Testis (tissue), 3 donors: ENCODE measurements around the gene SLC9A8. TPM values are rescaled to one million over a fixed set of nuclear protein-coding genes. Genes with fewer than 3 reads are reported as not detected.

Experiments used
- DNase-seq: peaks from one replicate; pipeline ENCODE4 v3.0.0-alpha.2; 2019
- H3K27ac ChIP-seq, 2 donors: fragments of 200-600 bp; sonication (generic); one replicate each; pipeline ENCODE4 v1.5.1; 2019
- H3K27me3 ChIP-seq: fragments of 200-600 bp; sonication (generic); one replicate; pipeline ENCODE4 v1.5.1; 2019
- H3K36me3 ChIP-seq: fragments of 200-600 bp; sonication (generic); one replicate; pipeline ENCODE4 v1.5.1; 2017; ENCODE audit warnings: low read depth; ENCODE audit errors: missing control alignments
- H3K4me1 ChIP-seq: fragments of 200-600 bp; sonication (generic); one replicate; pipeline ENCODE4 v1.5.1; 2019
- H3K4me3 ChIP-seq, 2 donors: fragments of 200-600 bp; sonication (generic); one replicate each; pipeline ENCODE4 v1.5.1; 2017 to 2019
- H3K9me3 ChIP-seq: fragments of 200-600 bp; sonication (generic); one replicate; pipeline ENCODE4 v1.5.1; 2017
- POLR2A ChIP-seq: fragments of 450-650 bp; IDR thresholded peaks from one replicate; pipeline ENCODE4 v1.6.1; 2017; ENCODE audit warnings: antibody characterized with exemption, mild to moderate bottlenecking, moderate library complexity
- WGBS, 2 donors: methylation state at CpG; one replicate each; pipeline ENCODE4 v1.1.5; 2018; 5-methylcytosine and 5-hydroxymethylcytosine counted together
- intact Hi-C: fragments of 100-400 bp; cut with DNase I; formaldehyde crosslinking; loops from one replicate; pipeline ENCODE4 v1.15.1; 2023; ENCODE audit warnings: low total_unique reads
- polyA plus RNA-seq: library from polyadenylated mRNA; stranded (reverse); fragments of 350-450 nt; fragmentation: Illumina TruSeq; extraction: RNeasy Lipid Tissue Mini Kit (QIAGEN cat#74804); gene quantifications from one replicate; pipeline ENCODE4 v1.2.3, GENCODE V29; 2014; ENCODE audit warnings: low read depth, low replicate concordance; ENCODE audit not compliant: insufficient read depth
- total RNA-seq, 2 donors: library from RNA; depleted of rRNA; stranded (reverse); fragments of >200 nt; gene quantifications; one replicate each; pipeline ENCODE4 v1.2.3, GENCODE V29; 2016
- TF ChIP-seq, protein P1 (sequence below), 3 experiments: fragments of 450-650 bp in 2 of 3; fragments of 200-600 bp in 1 of 3; sonication (generic) in 1 of 3; IDR thresholded peaks; one replicate each; pipeline ENCODE4 v1.5.1; 2016 to 2019; ENCODE audit warnings: antibody characterized with exemption in 3 of 3, mild to moderate bottlenecking in 2 of 3, moderate library complexity in 1 of 3

SLC9A8 gene
- total and polyA plus RNA-seq, 3 donors from 2014 or later: 21.3 to 33.0 (median 32.7) TPM

DNA sequence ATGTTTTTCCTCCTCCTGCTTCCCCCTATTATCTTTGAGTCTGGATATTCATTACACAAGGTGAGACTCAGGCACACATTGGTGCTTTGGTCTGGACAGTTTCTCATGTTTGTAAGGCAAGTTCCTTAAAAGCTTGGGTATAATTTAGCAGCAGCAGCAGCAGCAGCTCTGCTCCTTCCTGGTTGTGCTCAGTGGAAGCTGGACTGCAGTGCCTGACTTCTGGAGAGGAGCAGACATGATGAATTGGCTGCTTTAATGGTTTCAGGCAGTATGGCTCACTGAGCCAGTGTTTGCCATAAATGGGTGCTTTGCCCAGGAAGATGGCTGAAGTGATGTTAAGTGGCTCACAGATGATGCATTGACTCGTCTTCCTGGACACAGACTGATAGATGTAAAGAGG is 32.4 kb downstream of the SLC9A8 start:
- WGBS, 2 donors: 84 to 89% methylated on average over 1 of the region's 1 CpG
- no peak overlapping the region for H3K4me3 ChIP-seq
- intact Hi-C loops: no loop called here
- peak overlapping the region in 1 of 2 donors; percentile 24 for H3K27ac ChIP-seq
- H3K9me3 ChIP-seq: no peaks in the 10 kb centered on the region
- H3K36me3 ChIP-seq: no peaks in the 10 kb centered on the region
- H3K4me1 ChIP-seq: peaks cover 6% of the 10 kb centered on the region
- H3K27me3 ChIP-seq: no peaks in the 10 kb centered on the region
- TF ChIP-seq, protein P1, sequence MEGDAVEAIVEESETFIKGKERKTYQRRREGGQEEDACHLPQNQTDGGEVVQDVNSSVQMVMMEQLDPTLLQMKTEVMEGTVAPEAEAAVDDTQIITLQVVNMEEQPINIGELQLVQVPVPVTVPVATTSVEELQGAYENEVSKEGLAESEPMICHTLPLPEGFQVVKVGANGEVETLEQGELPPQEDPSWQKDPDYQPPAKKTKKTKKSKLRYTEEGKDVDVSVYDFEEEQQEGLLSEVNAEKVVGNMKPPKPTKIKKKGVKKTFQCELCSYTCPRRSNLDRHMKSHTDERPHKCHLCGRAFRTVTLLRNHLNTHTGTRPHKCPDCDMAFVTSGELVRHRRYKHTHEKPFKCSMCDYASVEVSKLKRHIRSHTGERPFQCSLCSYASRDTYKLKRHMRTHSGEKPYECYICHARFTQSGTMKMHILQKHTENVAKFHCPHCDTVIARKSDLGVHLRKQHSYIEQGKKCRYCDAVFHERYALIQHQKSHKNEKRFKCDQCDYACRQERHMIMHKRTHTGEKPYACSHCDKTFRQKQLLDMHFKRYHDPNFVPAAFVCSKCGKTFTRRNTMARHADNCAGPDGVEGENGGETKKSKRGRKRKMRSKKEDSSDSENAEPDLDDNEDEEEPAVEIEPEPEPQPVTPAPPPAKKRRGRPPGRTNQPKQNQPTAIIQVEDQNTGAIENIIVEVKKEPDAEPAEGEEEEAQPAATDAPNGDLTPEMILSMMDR (IDR thresholded peaks at IDR 0.05): no peak
- TF ChIP-seq POLR2A: no peak
- no peak for DNase-seq

DNA sequence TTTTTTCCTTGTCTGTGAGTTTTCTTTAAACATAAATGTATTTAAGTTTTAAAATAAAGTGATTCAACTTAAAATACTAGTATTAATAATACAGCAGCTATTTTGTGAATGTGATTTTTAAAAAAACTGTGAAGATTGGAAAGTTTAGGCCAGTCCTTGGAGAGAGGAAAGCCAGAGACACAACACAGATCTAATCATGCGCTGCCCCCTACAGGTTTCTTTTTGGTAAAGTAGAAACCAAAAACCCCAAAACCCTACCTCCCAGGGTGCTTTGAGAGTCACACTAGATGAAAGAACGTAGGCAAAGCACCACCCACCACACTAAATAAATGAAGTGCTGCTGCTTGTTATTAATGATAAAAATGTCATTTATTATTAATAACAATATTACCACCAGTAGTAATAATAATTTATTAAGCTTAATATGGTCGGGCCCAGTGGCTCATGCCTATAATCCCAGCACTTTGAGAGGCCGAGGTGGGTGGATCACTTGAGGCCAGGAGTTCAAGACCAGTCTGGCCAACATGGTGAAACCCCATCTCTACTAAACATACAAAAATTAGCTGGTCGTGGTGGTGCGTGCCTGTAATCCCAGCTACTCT is 33.7 kb downstream of the SLC9A8 start:
- H3K36me3 ChIP-seq: no peaks in the 10 kb centered on the region

DNA sequence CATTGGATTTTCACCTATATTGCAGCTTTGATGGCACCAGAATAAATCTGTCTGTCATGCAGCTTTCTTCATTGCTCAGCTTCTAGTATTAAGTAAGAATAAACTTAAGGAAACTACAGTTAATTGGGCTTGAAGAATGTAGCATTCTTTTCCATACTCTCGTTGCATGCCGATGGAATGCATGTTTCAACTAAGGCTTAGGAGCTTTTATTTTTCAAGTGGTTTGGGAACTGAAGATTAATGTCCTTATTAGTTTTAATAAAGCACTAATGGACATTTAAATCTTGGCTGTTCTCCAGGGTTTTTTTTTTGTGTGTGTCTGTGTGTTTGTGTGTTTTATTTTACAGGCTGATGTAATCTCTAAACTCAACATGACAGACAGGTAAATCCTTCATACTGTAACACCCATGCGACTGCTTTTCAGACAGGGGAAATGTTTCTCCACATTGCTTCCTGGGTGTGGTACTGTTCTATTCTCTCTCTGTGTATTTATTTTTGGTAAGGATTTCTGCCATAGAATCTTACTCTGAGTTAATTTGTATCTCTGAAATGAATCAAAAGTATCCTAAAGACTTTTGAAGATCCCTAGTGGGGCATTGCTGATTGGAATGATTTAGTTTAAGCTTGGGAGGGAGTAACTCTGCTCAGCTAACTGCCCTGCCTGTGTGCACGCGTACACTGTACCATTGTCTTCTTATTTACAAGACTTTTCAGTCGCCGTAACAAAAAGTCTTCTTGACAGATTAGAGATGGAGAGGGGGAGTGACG is 38.0 kb downstream of the SLC9A8 start:
- peaks cover 38% of the 10 kb centered on the region for H3K4me1 ChIP-seq

More for the DNA sequence above, 33.7 kb downstream of the SLC9A8 start:
- DNase-seq: peak; percentile 78
- Histone ChIP-seq H3K27ac (no peak overlapping the region), H3K27me3 (no peaks in the 10 kb centered on the region), H3K9me3 (no peaks in the 10 kb centered on the region), H3K4me3 (no peak overlapping the region), H3K4me1 (peaks cover 16% of the 10 kb centered on the region)
- TF ChIP-seq POLR2A: no peak
- TF ChIP-seq, protein P1 (IDR thresholded peaks at IDR 0.05): peak; percentile 56 to 70 (median 58)
- intact Hi-C loops: no loop called here
- WGBS, 2 donors: 70 to 71% methylated on average over 6 of the region's 6 CpGs

DNA sequence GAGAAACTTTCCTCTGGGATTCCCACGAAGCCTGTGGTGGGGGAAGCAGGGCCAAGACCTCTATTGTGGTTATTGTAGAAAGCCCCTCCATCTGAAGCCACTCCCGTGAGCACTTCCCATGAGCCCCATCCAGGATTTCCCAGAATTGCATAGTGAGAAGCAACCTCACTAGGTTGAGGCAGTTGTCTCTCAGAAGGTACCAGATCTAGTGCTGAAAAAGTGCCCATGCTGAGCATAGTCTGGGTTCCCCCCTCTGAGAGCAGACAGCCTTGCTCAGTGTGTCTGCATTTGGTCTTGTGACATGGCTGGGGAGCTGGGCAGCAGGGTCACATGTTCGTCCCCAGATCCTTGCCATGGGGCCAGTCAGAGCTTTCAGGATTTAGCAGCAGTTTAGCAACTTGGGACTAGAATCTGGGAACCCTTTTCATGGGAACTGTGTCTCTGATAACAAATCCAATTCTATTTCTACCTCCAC is 38.6 kb downstream of the SLC9A8 start:
- intact Hi-C loops: no loop called here
- 46 to 49% methylated on average over 2 to 3 of the region's 3 CpGs for WGBS, 2 donors
- Histone ChIP-seq H3K27ac (peak overlapping the region; percentile 47), H3K4me3 (no peak overlapping the region), H3K9me3 (no peaks in the 10 kb centered on the region), H3K36me3 (no peaks in the 10 kb centered on the region), H3K27me3 (no peaks in the 10 kb centered on the region), H3K4me1 (peaks cover 38% of the 10 kb centered on the region)
- DNase-seq: peak; percentile 54
- TF ChIP-seq, protein P1 (IDR thresholded peaks at IDR 0.05): no peak
- TF ChIP-seq POLR2A: no peak

More for the DNA sequence above, 38.0 kb downstream of the SLC9A8 start:
- peak; percentile 72 for DNase-seq
- no peak for TF ChIP-seq POLR2A
- TF ChIP-seq, protein P1 (IDR thresholded peaks at IDR 0.05): no peak
- no peaks in the 10 kb centered on the region for H3K9me3 ChIP-seq
- no peaks in the 10 kb centered on the region for H3K36me3 ChIP-seq
- intact Hi-C loops: no loop called here
- no peaks in the 10 kb centered on the region for H3K27me3 ChIP-seq
- 53 to 68% methylated on average over 8 of the region's 8 CpGs for WGBS, 2 donors
- H3K27ac ChIP-seq: peak overlapping the region; percentile 47
- no peak overlapping the region for H3K4me3 ChIP-seq
